HepG2 (cell line): Measurements from ENCODE around the gene PRR35. TPM values are rescaled to one million over a fixed set of nuclear protein-coding genes. Genes with fewer than 3 reads are reported as not detected.
A peak's percentile ranks its signal among the peaks of the same experiment; 100 is the strongest.

Experiments used
- CBFB ChIP-seq: sonication (generic); formaldehyde crosslinking; IDR thresholded peaks from 2 replicates; pipeline ENCODE4 v1.4.0; 2020; ENCODE audit warnings: missing genetic modification reagents
- FOXA3 ChIP-seq: IDR thresholded peaks from 2 replicates; pipeline ENCODE4 v1.6.1; 2016; ENCODE audit warnings: missing genetic modification reagents, missing compliant biosample characterization
- MAFF ChIP-seq: IDR thresholded peaks from 2 replicates; pipeline ENCODE4 v1.6.1; 2011; ENCODE audit warnings: low read depth, low read length, improper control_type of control experiment
- RAD21 ChIP-seq: fragments of 450-650 bp; formaldehyde crosslinking; IDR thresholded peaks from 2 replicates; pipeline ENCODE4 v1.5.0; 2020; ENCODE audit warnings: mild to moderate bottlenecking
- RFX5 ChIP-seq: IDR thresholded peaks from 2 replicates; pipeline ENCODE4 v1.6.1; 2011; ENCODE audit warnings: low read depth, low read length, improper control_type of control experiment
- SOX13 ChIP-seq, 3 experiments: fragments of 450-650 bp in 1 of 3; sonication (generic) in 1 of 3; formaldehyde crosslinking in 1 of 3; IDR thresholded peaks in 2 of 3; conservative IDR thresholded peaks in 1 of 3; 2 replicates each; pipeline versions ENCODE4 v1.5.0 to v1.6.1; 2016 to 2020; ENCODE audit warnings: antibody characterized with exemption in 1 of 3, mild to moderate bottlenecking in 1 of 3, missing compliant biosample characterization in 1 of 3, missing genetic modification reagents in 1 of 3, moderate library complexity in 1 of 3
- TBP ChIP-seq: sonication (generic); formaldehyde crosslinking; IDR thresholded peaks from 2 replicates; pipeline ENCODE4 v1.5.0; 2020; ENCODE audit warnings: missing genetic modification reagents
- U2AF2 ChIP-seq: fragments of 200-400 bp; formaldehyde crosslinking; IDR thresholded peaks from 2 replicates; pipeline ENCODE4 v1.6.1; 2017; ENCODE audit warnings: low read depth, mild to moderate bottlenecking, low read length
- ZKSCAN5 ChIP-seq: sonication (generic); formaldehyde crosslinking; IDR thresholded peaks from 2 replicates; pipeline ENCODE4 v1.5.1; 2020; ENCODE audit warnings: mild to moderate bottlenecking, missing genetic modification reagents
- ZNF496 ChIP-seq: sonication (generic); formaldehyde crosslinking; IDR thresholded peaks from 2 replicates; pipeline ENCODE4 v1.8.1; 2023; ENCODE audit warnings: mild to moderate bottlenecking, moderate library complexity, missing genetic modification reagents; ENCODE audit not compliant: insufficient replicate concordance
- ZNF598 ChIP-seq: sonication (generic); formaldehyde crosslinking; IDR thresholded peaks from 2 replicates; pipeline ENCODE4 v1.5.1; 2020; ENCODE audit warnings: mild to moderate bottlenecking, missing genetic modification reagents, borderline replicate concordance
- ZNF674 ChIP-seq: sonication (generic); formaldehyde crosslinking; IDR thresholded peaks from 2 replicates; pipeline ENCODE4 v1.5.0; 2020; ENCODE audit warnings: low read depth, mild to moderate bottlenecking, missing genetic modification reagents
- polyA plus RNA-seq, 8 experiments: library from polyadenylated mRNA; depleted of rRNA in 3 of 8; stranded (reverse) in 7 of 8; unstranded in 1 of 8; fragments of >200 nt; fragmentation: Illumina TruSeq in 4 of 8; extraction: Trizol in 4 of 8; gene quantifications; 2 replicates each; pipeline versions ENCODE4 v1.2.1 to v1.2.3, GENCODE V29; 2011 to 2016; ENCODE audit warnings: low read depth in 4 of 8, missing spikeins in 1 of 8, mixed read lengths in 1 of 8; ENCODE audit not compliant: insufficient read depth in 1 of 8
- total RNA-seq, 5 experiments: library from RNA; depleted of rRNA; stranded (reverse); fragments of >200 nt; fragmentation: Illumina TruSeq; extraction: Trizol; gene quantifications; 2 replicates each; pipeline ENCODE4 v1.2.3, GENCODE V29; 2016; ENCODE audit warnings: low read depth in 1 of 5
- TF ChIP-seq, protein P1 (sequence below): sonication (generic); formaldehyde crosslinking; IDR thresholded peaks from 2 replicates; pipeline ENCODE4 v1.9.0; 2021; ENCODE audit warnings: missing genetic modification reagents, borderline replicate concordance
- TF ChIP-seq, protein P2 (sequence below): sonication (generic); formaldehyde crosslinking; IDR thresholded peaks from 2 replicates; pipeline ENCODE4 v1.5.0; 2020; ENCODE audit warnings: mild to moderate bottlenecking, missing genetic modification reagents, borderline replicate concordance
- TF ChIP-seq, protein P3 (sequence below): sonication (generic); formaldehyde crosslinking; IDR thresholded peaks from 2 replicates; pipeline ENCODE4 v1.9.0; 2022; ENCODE audit warnings: missing genetic modification reagents, mild to moderate bottlenecking, borderline replicate concordance

PRR35 gene
- total and polyA plus RNA-seq, 2 of the 13 experiments (the other 11 are each of a cell fraction or from before 2014, with no cell fraction given), result 0.07 to 0.16 TPM

DNA sequence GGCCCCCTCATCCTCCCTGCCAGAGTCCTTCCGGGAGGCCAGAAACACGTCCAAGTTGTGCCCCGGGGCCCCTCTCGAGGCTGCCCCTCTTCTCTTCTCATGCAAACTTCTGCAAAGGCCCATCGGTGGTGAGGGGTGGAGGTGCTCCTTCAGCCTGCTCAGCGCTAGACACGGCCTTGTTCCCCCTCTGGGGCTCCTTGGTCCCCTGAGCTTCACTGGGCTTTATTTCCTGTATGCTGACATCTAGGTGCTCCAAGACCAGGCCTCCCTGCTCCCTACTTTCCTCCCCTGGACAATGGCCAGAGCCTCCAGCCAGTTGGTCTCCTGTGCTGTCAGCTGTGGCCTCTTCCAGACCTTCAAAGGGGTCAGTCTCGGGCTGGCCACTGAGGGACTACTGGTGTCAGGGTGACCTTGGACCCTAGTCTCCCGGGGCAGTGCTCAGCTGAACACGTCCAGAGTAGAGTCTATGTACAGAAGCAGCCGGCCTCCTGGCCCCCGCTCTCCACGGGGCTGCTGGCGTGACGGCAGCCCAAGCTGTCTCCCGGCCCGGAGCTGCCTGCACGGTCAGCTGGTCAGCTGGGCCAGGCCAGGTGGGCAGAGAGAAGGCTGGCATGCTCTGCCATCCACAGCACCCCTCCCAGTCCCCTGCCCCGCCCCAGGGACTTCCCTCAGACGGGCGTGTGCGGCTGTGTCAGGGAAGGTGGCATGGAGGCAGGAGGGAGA is 1.7 kb upstream of the PRR35 start (continued):
- TF ChIP-seq ZKSCAN5 (CRISPR knock-in tag) (peak; percentile 60; the same call in 1 of the 2 replicates), U2AF2 (no peak), ZNF496 (CRISPR knock-in tag) (no peak), RFX5 (no peak), MAFF (no peak), CBFB (CRISPR knock-in tag) (no peak), ZNF598 (CRISPR knock-in tag) (peak; percentile 63; the same call in 1 of the 2 replicates), FOXA3 (peak; percentile 77), RAD21 (CRISPR knock-in tag) (peak; percentile 24; the same call in 1 of the 2 replicates), ZNF674 (CRISPR knock-in tag) (no peak), TBP (CRISPR knock-in tag) (no peak), SOX13 (IDR thresholded peaks at IDR 0.05) (no peak), SOX13 (CRISPR knock-in tag; conservative IDR thresholded peaks at IDR 0.05 in 1 of 2, IDR thresholded peaks at IDR 0.05 in 1 of 2) (peak in 1 of 2 experiments; percentile 68; a peak in 2 of 4 replicates)
- TF ChIP-seq, protein P1, sequence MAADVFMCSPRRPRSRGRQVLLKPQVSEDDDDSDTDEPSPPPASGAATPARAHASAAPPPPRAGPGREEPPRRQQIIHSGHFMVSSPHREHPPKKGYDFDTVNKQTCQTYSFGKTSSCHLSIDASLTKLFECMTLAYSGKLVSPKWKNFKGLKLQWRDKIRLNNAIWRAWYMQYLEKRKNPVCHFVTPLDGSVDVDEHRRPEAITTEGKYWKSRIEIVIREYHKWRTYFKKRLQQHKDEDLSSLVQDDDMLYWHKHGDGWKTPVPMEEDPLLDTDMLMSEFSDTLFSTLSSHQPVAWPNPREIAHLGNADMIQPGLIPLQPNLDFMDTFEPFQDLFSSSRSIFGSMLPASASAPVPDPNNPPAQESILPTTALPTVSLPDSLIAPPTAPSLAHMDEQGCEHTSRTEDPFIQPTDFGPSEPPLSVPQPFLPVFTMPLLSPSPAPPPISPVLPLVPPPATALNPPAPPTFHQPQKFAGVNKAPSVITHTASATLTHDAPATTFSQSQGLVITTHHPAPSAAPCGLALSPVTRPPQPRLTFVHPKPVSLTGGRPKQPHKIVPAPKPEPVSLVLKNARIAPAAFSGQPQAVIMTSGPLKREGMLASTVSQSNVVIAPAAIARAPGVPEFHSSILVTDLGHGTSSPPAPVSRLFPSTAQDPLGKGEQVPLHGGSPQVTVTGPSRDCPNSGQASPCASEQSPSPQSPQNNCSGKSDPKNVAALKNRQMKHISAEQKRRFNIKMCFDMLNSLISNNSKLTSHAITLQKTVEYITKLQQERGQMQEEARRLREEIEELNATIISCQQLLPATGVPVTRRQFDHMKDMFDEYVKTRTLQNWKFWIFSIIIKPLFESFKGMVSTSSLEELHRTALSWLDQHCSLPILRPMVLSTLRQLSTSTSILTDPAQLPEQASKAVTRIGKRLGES (CRISPR knock-in tag), result no peak
- TF ChIP-seq, protein P2, sequence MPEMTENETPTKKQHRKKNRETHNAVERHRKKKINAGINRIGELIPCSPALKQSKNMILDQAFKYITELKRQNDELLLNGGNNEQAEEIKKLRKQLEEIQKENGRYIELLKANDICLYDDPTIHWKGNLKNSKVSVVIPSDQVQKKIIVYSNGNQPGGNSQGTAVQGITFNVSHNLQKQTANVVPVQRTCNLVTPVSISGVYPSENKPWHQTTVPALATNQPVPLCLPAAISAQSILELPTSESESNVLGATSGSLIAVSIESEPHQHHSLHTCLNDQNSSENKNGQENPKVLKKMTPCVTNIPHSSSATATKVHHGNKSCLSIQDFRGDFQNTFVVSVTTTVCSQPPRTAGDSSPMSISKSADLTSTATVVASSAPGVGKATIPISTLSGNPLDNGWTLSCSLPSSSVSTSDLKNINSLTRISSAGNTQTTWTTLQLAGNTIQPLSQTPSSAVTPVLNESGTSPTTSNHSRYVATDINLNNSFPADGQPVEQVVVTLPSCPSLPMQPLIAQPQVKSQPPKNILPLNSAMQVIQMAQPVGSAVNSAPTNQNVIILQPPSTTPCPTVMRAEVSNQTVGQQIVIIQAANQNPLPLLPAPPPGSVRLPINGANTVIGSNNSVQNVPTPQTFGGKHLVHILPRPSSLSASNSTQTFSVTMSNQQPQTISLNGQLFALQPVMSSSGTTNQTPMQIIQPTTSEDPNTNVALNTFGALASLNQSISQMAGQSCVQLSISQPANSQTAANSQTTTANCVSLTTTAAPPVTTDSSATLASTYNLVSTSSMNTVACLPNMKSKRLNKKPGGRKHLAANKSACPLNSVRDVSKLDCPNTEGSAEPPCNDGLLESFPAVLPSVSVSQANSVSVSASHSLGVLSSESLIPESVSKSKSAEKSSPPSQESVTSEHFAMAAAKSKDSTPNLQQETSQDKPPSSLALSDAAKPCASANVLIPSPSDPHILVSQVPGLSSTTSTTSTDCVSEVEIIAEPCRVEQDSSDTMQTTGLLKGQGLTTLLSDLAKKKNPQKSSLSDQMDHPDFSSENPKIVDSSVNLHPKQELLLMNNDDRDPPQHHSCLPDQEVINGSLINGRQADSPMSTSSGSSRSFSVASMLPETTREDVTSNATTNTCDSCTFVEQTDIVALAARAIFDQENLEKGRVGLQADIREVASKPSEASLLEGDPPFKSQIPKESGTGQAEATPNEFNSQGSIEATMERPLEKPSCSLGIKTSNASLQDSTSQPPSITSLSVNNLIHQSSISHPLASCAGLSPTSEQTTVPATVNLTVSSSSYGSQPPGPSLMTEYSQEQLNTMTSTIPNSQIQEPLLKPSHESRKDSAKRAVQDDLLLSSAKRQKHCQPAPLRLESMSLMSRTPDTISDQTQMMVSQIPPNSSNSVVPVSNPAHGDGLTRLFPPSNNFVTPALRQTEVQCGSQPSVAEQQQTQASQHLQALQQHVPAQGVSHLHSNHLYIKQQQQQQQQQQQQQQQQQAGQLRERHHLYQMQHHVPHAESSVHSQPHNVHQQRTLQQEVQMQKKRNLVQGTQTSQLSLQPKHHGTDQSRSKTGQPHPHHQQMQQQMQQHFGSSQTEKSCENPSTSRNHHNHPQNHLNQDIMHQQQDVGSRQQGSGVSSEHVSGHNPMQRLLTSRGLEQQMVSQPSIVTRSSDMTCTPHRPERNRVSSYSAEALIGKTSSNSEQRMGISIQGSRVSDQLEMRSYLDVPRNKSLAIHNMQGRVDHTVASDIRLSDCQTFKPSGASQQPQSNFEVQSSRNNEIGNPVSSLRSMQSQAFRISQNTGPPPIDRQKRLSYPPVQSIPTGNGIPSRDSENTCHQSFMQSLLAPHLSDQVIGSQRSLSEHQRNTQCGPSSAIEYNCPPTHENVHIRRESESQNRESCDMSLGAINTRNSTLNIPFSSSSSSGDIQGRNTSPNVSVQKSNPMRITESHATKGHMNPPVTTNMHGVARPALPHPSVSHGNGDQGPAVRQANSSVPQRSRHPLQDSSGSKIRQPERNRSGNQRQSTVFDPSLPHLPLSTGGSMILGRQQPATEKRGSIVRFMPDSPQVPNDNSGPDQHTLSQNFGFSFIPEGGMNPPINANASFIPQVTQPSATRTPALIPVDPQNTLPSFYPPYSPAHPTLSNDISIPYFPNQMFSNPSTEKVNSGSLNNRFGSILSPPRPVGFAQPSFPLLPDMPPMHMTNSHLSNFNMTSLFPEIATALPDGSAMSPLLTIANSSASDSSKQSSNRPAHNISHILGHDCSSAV (CRISPR knock-in tag), result no peak
- TF ChIP-seq, protein P3, sequence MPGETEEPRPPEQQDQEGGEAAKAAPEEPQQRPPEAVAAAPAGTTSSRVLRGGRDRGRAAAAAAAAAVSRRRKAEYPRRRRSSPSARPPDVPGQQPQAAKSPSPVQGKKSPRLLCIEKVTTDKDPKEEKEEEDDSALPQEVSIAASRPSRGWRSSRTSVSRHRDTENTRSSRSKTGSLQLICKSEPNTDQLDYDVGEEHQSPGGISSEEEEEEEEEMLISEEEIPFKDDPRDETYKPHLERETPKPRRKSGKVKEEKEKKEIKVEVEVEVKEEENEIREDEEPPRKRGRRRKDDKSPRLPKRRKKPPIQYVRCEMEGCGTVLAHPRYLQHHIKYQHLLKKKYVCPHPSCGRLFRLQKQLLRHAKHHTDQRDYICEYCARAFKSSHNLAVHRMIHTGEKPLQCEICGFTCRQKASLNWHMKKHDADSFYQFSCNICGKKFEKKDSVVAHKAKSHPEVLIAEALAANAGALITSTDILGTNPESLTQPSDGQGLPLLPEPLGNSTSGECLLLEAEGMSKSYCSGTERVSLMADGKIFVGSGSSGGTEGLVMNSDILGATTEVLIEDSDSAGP (CRISPR knock-in tag), result peak; percentile 64; the same call in 1 of the 2 replicates
